HepG2 (cell line): Measurements from ENCODE around the gene BPIFA1. TPM values are rescaled to one million over a fixed set of nuclear protein-coding genes. Genes with fewer than 3 reads are reported as not detected.
A peak's percentile ranks its signal among the peaks of the same experiment; 100 is the strongest.

ENCODE experiments used
- FLYWCH1 ChIP-seq: sonication (generic); formaldehyde crosslinking; IDR thresholded peaks from 2 replicates; pipeline ENCODE4 v1.8.1; 2023; ENCODE audit warnings: mild to moderate bottlenecking, missing genetic modification reagents
- GLI4 ChIP-seq: sonication (generic); formaldehyde crosslinking; IDR thresholded peaks from 2 replicates; pipeline ENCODE4 v1.5.1; 2020; ENCODE audit warnings: missing genetic modification reagents, mild to moderate bottlenecking, moderate library complexity, borderline replicate concordance
- HOXA9 ChIP-seq: sonication (generic); formaldehyde crosslinking; IDR thresholded peaks from 2 replicates; pipeline ENCODE4 v1.8.1; 2022; ENCODE audit warnings: missing genetic modification reagents, mild to moderate bottlenecking, moderate library complexity, borderline replicate concordance
- KLF9 ChIP-seq: IDR thresholded peaks from 2 replicates; pipeline ENCODE4 v1.6.1; 2016; ENCODE audit warnings: low read depth
- NFE2L1 ChIP-seq: sonication (generic); formaldehyde crosslinking; IDR thresholded peaks from 2 replicates; pipeline ENCODE4 v1.4.0; 2020; ENCODE audit warnings: missing genetic modification reagents, mild to moderate bottlenecking, borderline replicate concordance
- SIN3B ChIP-seq: fragments of 150-350 bp; IDR thresholded peaks from 2 replicates; pipeline ENCODE4 v1.6.1; 2014; ENCODE audit warnings: low read length
- UBTF ChIP-seq: sonication (generic); formaldehyde crosslinking; IDR thresholded peaks from 2 replicates; pipeline ENCODE4 v1.4.0; 2020; ENCODE audit warnings: mild to moderate bottlenecking, missing genetic modification reagents
- ZMAT3 ChIP-seq: sonication (generic); formaldehyde crosslinking; conservative IDR thresholded peaks from 2 replicates; pipeline ENCODE4 v1.7.0; 2021; ENCODE audit warnings: missing genetic modification reagents
- ZNF879 ChIP-seq: sonication (generic); formaldehyde crosslinking; IDR thresholded peaks from 2 replicates; pipeline ENCODE4 v1.8.1; 2023; ENCODE audit warnings: missing genetic modification reagents
- polyA plus RNA-seq, 8 experiments: library from polyadenylated mRNA; depleted of rRNA in 3 of 8; stranded (reverse) in 7 of 8; unstranded in 1 of 8; fragments of >200 nt; fragmentation: Illumina TruSeq in 4 of 8; extraction: Trizol in 4 of 8; gene quantifications; 2 replicates each; pipeline versions ENCODE4 v1.2.1 to v1.2.3, GENCODE V29; 2011 to 2016; ENCODE audit warnings: low read depth in 4 of 8, missing spikeins in 1 of 8, mixed read lengths in 1 of 8; ENCODE audit not compliant: insufficient read depth in 1 of 8
- total RNA-seq, 5 experiments: library from RNA; depleted of rRNA; stranded (reverse); fragments of >200 nt; fragmentation: Illumina TruSeq; extraction: Trizol; gene quantifications; 2 replicates each; pipeline ENCODE4 v1.2.3, GENCODE V29; 2016; ENCODE audit warnings: low read depth in 1 of 5
- TF ChIP-seq, protein P1 (sequence below): sonication (generic); formaldehyde crosslinking; IDR thresholded peaks from 2 replicates; pipeline ENCODE4 v1.5.0; 2020; ENCODE audit warnings: mild to moderate bottlenecking, missing genetic modification reagents, borderline replicate concordance
- TF ChIP-seq, protein P2 (sequence below): sonication (generic); formaldehyde crosslinking; IDR thresholded peaks from 2 replicates; pipeline ENCODE4 v1.5.0; 2020; ENCODE audit warnings: mild to moderate bottlenecking, missing genetic modification reagents
- TF ChIP-seq, protein P3 (sequence below): sonication (generic); formaldehyde crosslinking; IDR thresholded peaks from 2 replicates; pipeline ENCODE4 v1.4.0; 2020; ENCODE audit warnings: mild to moderate bottlenecking, low read depth, missing genetic modification reagents

Gene BPIFA1
- total and polyA plus RNA-seq, 2 of the 13 experiments (the other 11 are each of a cell fraction or from before 2014, with no cell fraction given): not detected

GRCh38 chr20:33277471-33278441 is 42.0 kb downstream of the BPIFA1 start (continued):
- TF ChIP-seq, protein P1, sequence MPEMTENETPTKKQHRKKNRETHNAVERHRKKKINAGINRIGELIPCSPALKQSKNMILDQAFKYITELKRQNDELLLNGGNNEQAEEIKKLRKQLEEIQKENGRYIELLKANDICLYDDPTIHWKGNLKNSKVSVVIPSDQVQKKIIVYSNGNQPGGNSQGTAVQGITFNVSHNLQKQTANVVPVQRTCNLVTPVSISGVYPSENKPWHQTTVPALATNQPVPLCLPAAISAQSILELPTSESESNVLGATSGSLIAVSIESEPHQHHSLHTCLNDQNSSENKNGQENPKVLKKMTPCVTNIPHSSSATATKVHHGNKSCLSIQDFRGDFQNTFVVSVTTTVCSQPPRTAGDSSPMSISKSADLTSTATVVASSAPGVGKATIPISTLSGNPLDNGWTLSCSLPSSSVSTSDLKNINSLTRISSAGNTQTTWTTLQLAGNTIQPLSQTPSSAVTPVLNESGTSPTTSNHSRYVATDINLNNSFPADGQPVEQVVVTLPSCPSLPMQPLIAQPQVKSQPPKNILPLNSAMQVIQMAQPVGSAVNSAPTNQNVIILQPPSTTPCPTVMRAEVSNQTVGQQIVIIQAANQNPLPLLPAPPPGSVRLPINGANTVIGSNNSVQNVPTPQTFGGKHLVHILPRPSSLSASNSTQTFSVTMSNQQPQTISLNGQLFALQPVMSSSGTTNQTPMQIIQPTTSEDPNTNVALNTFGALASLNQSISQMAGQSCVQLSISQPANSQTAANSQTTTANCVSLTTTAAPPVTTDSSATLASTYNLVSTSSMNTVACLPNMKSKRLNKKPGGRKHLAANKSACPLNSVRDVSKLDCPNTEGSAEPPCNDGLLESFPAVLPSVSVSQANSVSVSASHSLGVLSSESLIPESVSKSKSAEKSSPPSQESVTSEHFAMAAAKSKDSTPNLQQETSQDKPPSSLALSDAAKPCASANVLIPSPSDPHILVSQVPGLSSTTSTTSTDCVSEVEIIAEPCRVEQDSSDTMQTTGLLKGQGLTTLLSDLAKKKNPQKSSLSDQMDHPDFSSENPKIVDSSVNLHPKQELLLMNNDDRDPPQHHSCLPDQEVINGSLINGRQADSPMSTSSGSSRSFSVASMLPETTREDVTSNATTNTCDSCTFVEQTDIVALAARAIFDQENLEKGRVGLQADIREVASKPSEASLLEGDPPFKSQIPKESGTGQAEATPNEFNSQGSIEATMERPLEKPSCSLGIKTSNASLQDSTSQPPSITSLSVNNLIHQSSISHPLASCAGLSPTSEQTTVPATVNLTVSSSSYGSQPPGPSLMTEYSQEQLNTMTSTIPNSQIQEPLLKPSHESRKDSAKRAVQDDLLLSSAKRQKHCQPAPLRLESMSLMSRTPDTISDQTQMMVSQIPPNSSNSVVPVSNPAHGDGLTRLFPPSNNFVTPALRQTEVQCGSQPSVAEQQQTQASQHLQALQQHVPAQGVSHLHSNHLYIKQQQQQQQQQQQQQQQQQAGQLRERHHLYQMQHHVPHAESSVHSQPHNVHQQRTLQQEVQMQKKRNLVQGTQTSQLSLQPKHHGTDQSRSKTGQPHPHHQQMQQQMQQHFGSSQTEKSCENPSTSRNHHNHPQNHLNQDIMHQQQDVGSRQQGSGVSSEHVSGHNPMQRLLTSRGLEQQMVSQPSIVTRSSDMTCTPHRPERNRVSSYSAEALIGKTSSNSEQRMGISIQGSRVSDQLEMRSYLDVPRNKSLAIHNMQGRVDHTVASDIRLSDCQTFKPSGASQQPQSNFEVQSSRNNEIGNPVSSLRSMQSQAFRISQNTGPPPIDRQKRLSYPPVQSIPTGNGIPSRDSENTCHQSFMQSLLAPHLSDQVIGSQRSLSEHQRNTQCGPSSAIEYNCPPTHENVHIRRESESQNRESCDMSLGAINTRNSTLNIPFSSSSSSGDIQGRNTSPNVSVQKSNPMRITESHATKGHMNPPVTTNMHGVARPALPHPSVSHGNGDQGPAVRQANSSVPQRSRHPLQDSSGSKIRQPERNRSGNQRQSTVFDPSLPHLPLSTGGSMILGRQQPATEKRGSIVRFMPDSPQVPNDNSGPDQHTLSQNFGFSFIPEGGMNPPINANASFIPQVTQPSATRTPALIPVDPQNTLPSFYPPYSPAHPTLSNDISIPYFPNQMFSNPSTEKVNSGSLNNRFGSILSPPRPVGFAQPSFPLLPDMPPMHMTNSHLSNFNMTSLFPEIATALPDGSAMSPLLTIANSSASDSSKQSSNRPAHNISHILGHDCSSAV (CRISPR knock-in tag): peak; percentile 52; the same call in 1 of the 2 replicates
- TF ChIP-seq ZNF879 (CRISPR knock-in tag) (peak; percentile 79; the same call in 1 of the 2 replicates), UBTF (CRISPR knock-in tag) (peak; percentile 51), HOXA9 (CRISPR knock-in tag) (peak; percentile 52; the same call in 1 of the 2 replicates), FLYWCH1 (CRISPR knock-in tag) (no peak), GLI4 (peak; percentile 96; the same call in 1 of the 2 replicates), KLF9 (CRISPR knock-in tag) (peak; percentile 89), ZMAT3 (CRISPR knock-in tag) (peak; percentile 99), SIN3B (no peak), NFE2L1 (CRISPR knock-in tag) (peak; percentile 59; the same call in 1 of the 2 replicates)
- TF ChIP-seq, protein P2, sequence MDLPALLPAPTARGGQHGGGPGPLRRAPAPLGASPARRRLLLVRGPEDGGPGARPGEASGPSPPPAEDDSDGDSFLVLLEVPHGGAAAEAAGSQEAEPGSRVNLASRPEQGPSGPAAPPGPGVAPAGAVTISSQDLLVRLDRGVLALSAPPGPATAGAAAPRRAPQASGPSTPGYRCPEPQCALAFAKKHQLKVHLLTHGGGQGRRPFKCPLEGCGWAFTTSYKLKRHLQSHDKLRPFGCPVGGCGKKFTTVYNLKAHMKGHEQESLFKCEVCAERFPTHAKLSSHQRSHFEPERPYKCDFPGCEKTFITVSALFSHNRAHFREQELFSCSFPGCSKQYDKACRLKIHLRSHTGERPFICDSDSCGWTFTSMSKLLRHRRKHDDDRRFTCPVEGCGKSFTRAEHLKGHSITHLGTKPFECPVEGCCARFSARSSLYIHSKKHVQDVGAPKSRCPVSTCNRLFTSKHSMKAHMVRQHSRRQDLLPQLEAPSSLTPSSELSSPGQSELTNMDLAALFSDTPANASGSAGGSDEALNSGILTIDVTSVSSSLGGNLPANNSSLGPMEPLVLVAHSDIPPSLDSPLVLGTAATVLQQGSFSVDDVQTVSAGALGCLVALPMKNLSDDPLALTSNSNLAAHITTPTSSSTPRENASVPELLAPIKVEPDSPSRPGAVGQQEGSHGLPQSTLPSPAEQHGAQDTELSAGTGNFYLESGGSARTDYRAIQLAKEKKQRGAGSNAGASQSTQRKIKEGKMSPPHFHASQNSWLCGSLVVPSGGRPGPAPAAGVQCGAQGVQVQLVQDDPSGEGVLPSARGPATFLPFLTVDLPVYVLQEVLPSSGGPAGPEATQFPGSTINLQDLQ (CRISPR knock-in tag): no peak
- TF ChIP-seq, protein P3, sequence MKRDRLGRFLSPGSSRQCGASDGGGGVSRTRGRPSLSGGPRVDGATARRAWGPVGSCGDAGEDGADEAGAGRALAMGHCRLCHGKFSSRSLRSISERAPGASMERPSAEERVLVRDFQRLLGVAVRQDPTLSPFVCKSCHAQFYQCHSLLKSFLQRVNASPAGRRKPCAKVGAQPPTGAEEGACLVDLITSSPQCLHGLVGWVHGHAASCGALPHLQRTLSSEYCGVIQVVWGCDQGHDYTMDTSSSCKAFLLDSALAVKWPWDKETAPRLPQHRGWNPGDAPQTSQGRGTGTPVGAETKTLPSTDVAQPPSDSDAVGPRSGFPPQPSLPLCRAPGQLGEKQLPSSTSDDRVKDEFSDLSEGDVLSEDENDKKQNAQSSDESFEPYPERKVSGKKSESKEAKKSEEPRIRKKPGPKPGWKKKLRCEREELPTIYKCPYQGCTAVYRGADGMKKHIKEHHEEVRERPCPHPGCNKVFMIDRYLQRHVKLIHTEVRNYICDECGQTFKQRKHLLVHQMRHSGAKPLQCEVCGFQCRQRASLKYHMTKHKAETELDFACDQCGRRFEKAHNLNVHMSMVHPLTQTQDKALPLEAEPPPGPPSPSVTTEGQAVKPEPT (CRISPR knock-in tag): peak; percentile 65; the same call in 1 of the 2 replicates
